ENCODE measurements around the gene CPNE6.
A peak's percentile ranks its signal among the peaks of the same experiment; 100 is the strongest.

Gene CPNE6

GRCh38 chr14:24058951-24059475, 12.3 kb upstream of the CPNE6 start:
- Histone ChIP-seq H3K4me1 (no peaks in the 10 kb centered on the region), H3K9me3 (no peaks in the 10 kb centered on the region), H3K36me3 (no peaks in the 10 kb centered on the region), H3K4me3 (no peak overlapping the region), H3K27me3 (peaks cover 0 to 33% of the 10 kb centered on the region in 2 donors), H3K27ac (no peak overlapping the region)
- intact Hi-C loops (cut with DNase I; ENCODE audit: low total_unique reads): loop anchor here (5.0 kb wide), 3 partner anchors 33 to 93 kb away; partner anchors contain the start of gene PCK2
- no peak for DNase-seq
- no peak for TF ChIP-seq CTCF (IDR thresholded peaks at IDR 0.05)

- no peak overlapping the region for H3K27ac ChIP-seq
- intact Hi-C loops (cut with DNase I; ENCODE audit: low total_unique reads): loop anchor here (5.0 kb wide), 3 partner anchors 32 to 92 kb away; partner anchors contain the start of gene PCK2
- no peak overlapping the region for H3K4me3 ChIP-seq
- peaks cover 0 to 25% of the 10 kb centered on the region in 2 donors for H3K27me3 ChIP-seq
- DNase-seq: no peak
- no peak for TF ChIP-seq CTCF (IDR thresholded peaks at IDR 0.05)
- no peaks in the 10 kb centered on the region for H3K36me3 ChIP-seq
- no peaks in the 10 kb centered on the region for H3K9me3 ChIP-seq
- H3K4me1 ChIP-seq: no peaks in the 10 kb centered on the region
Observed at GRCh38 chr14:24059841-24060388, 11.4 kb upstream of the CPNE6 start.

DNA sequence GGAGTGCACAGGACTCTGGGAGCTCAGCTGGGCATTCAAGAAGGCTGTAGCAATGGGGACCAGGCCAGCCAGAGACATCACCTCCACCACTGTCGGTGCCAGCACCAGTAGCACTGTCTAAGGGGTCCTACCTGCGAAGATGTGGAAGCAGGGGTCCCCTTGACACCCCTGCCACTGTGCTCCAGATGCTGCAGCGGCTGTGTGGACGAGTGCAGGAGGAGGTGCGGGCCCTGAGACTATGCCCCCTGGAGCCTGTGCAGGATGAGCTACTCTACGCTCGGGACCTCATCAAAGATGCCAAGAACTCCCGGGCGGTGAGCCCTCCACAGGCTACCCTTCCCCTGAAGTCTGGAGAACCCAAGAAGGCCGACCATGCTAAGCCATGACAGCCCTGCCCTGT, 10.9 kb upstream of the CPNE6 start:
- intact Hi-C loops (cut with DNase I; ENCODE audit: low total_unique reads): no loop called here

GRCh38 chr14:24060984-24061913, 10.1 kb upstream of the CPNE6 start:
- Histone ChIP-seq H3K4me3 (no peak overlapping the region), H3K27ac (no peak overlapping the region), H3K36me3 (no peaks in the 10 kb centered on the region), H3K9me3 (no peaks in the 10 kb centered on the region), H3K27me3 (peaks cover 0 to 13% of the 10 kb centered on the region in 2 donors), H3K4me1 (no peaks in the 10 kb centered on the region)
- no peak for TF ChIP-seq CTCF (IDR thresholded peaks at IDR 0.05)
- DNase-seq: no peak
- intact Hi-C loops (cut with DNase I; ENCODE audit: low total_unique reads): no loop called here

More for the DNA sequence above, 10.9 kb upstream of the CPNE6 start:
- no peaks in the 10 kb centered on the region for H3K9me3 ChIP-seq
- no peak overlapping the region for H3K4me3 ChIP-seq
- no peaks in the 10 kb centered on the region for H3K36me3 ChIP-seq
- TF ChIP-seq CTCF (IDR thresholded peaks at IDR 0.05): no peak
- no peak overlapping the region for H3K27ac ChIP-seq
- peaks cover 0 to 21% of the 10 kb centered on the region in 2 donors for H3K27me3 ChIP-seq
- H3K4me1 ChIP-seq: no peaks in the 10 kb centered on the region
- DNase-seq: peak in 1 of 2 donors; percentile 42

- Histone ChIP-seq H3K36me3 (no peaks in the 10 kb centered on the region), H3K27ac (no peak overlapping the region), H3K4me3 (no peak overlapping the region), H3K9me3 (no peaks in the 10 kb centered on the region), H3K27me3 (peaks cover 0 to 5% of the 10 kb centered on the region in 2 donors), H3K4me1 (no peaks in the 10 kb centered on the region)
- no peak for DNase-seq
- intact Hi-C loops (cut with DNase I; ENCODE audit: low total_unique reads): no loop called here
- no peak for TF ChIP-seq CTCF (IDR thresholded peaks at IDR 0.05)
Observed at GRCh38 chr14:24062216-24062980, 9.0 kb upstream of the CPNE6 start.

Data from tibial artery (tissue), 4 donors.